HepG2 (cell line): ENCODE measurements around the gene ITK. TPM values are rescaled to one million over a fixed set of nuclear protein-coding genes. Genes with fewer than 3 reads are reported as not detected.

Experiments
- AHDC1 ChIP-seq: sonication (generic); formaldehyde crosslinking; IDR thresholded peaks from 2 replicates; pipeline ENCODE4 v1.5.1; 2020; ENCODE audit warnings: mild to moderate bottlenecking, missing genetic modification reagents, borderline replicate concordance
- CREB3 ChIP-seq: sonication (generic); formaldehyde crosslinking; IDR thresholded peaks from 2 replicates; pipeline ENCODE4 v1.5.0; 2020; ENCODE audit warnings: missing genetic modification reagents
- DDIT3 ChIP-seq: sonication (generic); formaldehyde crosslinking; IDR thresholded peaks from 2 replicates; pipeline ENCODE4 v1.4.0; 2020; ENCODE audit warnings: mild to moderate bottlenecking, missing genetic modification reagents
- FOXK2 ChIP-seq: fragments of 450-650 bp; IDR thresholded peaks from 2 replicates; pipeline ENCODE4 v1.6.1; 2016
- FOXP1 ChIP-seq, 2 experiments: fragments of 450-650 bp in 1 of 2; IDR thresholded peaks; 2 replicates each; pipeline ENCODE4 v1.6.1; 2017 to 2018; ENCODE audit warnings: antibody characterized with exemption in 1 of 2
- IRX3 ChIP-seq: sonication (generic); formaldehyde crosslinking; IDR thresholded peaks from 2 replicates; pipeline ENCODE4 v1.8.1; 2023; ENCODE audit warnings: mild to moderate bottlenecking, low read depth, missing genetic modification reagents, borderline replicate concordance
- MAF1 ChIP-seq: sonication (generic); formaldehyde crosslinking; IDR thresholded peaks from 2 replicates; pipeline ENCODE4 v1.5.0; 2020; ENCODE audit warnings: missing genetic modification reagents, borderline replicate concordance
- MED1 ChIP-seq: sonication (generic); formaldehyde crosslinking; IDR thresholded peaks from 2 replicates; pipeline ENCODE4 v1.4.0; 2020; ENCODE audit warnings: missing genetic modification reagents
- MTA1 ChIP-seq: sonication (generic); formaldehyde crosslinking; IDR thresholded peaks from 2 replicates; pipeline ENCODE4 v1.4.0; 2020; ENCODE audit warnings: missing genetic modification reagents, mild to moderate bottlenecking, borderline replicate concordance
- MYPOP ChIP-seq: sonication (generic); formaldehyde crosslinking; IDR thresholded peaks from 2 replicates; pipeline ENCODE4 v1.8.1; 2023; ENCODE audit warnings: mild to moderate bottlenecking, moderate library complexity, missing genetic modification reagents
- NFATC3 ChIP-seq: sonication (generic); formaldehyde crosslinking; IDR thresholded peaks from 2 replicates; pipeline ENCODE4 v1.5.1; 2020; ENCODE audit warnings: mild to moderate bottlenecking, missing genetic modification reagents
- RAD21 ChIP-seq: fragments of 450-650 bp; formaldehyde crosslinking; IDR thresholded peaks from 2 replicates; pipeline ENCODE4 v1.5.0; 2020; ENCODE audit warnings: mild to moderate bottlenecking
- SMAD3 ChIP-seq: sonication (generic); formaldehyde crosslinking; IDR thresholded peaks from 2 replicates; pipeline ENCODE4 v1.4.0; 2020; ENCODE audit warnings: missing genetic modification reagents
- ZBTB4 ChIP-seq: sonication (generic); formaldehyde crosslinking; IDR thresholded peaks from 2 replicates; pipeline ENCODE4 v1.4.0; 2020; ENCODE audit warnings: missing genetic modification reagents, mild to moderate bottlenecking, borderline replicate concordance
- ZKSCAN5 ChIP-seq: sonication (generic); formaldehyde crosslinking; IDR thresholded peaks from 2 replicates; pipeline ENCODE4 v1.5.1; 2020; ENCODE audit warnings: mild to moderate bottlenecking, missing genetic modification reagents
- ZNF138 ChIP-seq: sonication (generic); formaldehyde crosslinking; IDR thresholded peaks from 2 replicates; pipeline ENCODE4 v1.5.0; 2020; ENCODE audit warnings: mild to moderate bottlenecking, low read depth, missing genetic modification reagents
- ZNF333 ChIP-seq: sonication (generic); formaldehyde crosslinking; IDR thresholded peaks from 2 replicates; pipeline ENCODE4 v1.4.0; 2020; ENCODE audit warnings: mild to moderate bottlenecking, missing genetic modification reagents, borderline replicate concordance
- polyA plus RNA-seq, 8 experiments: library from polyadenylated mRNA; depleted of rRNA in 3 of 8; stranded (reverse) in 7 of 8; unstranded in 1 of 8; fragments of >200 nt; fragmentation: Illumina TruSeq in 4 of 8; extraction: Trizol in 4 of 8; gene quantifications; 2 replicates each; pipeline versions ENCODE4 v1.2.1 to v1.2.3, GENCODE V29; 2011 to 2016; ENCODE audit warnings: low read depth in 4 of 8, missing spikeins in 1 of 8, mixed read lengths in 1 of 8; ENCODE audit not compliant: insufficient read depth in 1 of 8
- total RNA-seq, 5 experiments: library from RNA; depleted of rRNA; stranded (reverse); fragments of >200 nt; fragmentation: Illumina TruSeq; extraction: Trizol; gene quantifications; 2 replicates each; pipeline ENCODE4 v1.2.3, GENCODE V29; 2016; ENCODE audit warnings: low read depth in 1 of 5

ITK gene
- total and polyA plus RNA-seq, 2 of the 13 experiments (the other 11 are each of a cell fraction or from before 2014, with no cell fraction given), result 0.01 TPM; not detected in 1

GRCh38 chr5:157266286-157267007 is 85.8 kb downstream of the ITK start (continued):
- TF ChIP-seq MED1 (CRISPR knock-in tag) (peak; percentile 2; the same call in 1 of the 2 replicates), RAD21 (CRISPR knock-in tag) (peak; percentile 76), DDIT3 (CRISPR knock-in tag) (no peak), MTA1 (CRISPR knock-in tag) (no peak), ZKSCAN5 (CRISPR knock-in tag) (no peak), MYPOP (CRISPR knock-in tag) (0 out of 2 replicates have a peak, but pooled peaks have one; percentile 10), ZBTB4 (CRISPR knock-in tag) (no peak), FOXP1 (IDR thresholded peaks at IDR 0.05) (no peak), FOXP1 (CRISPR knock-in tag; IDR thresholded peaks at IDR 0.05) (no peak), AHDC1 (CRISPR knock-in tag) (no peak), MAF1 (CRISPR knock-in tag) (no peak), ZNF138 (CRISPR knock-in tag) (no peak), SMAD3 (CRISPR knock-in tag) (no peak), FOXK2 (no peak), IRX3 (CRISPR knock-in tag) (peak; percentile 60), ZNF333 (CRISPR knock-in tag) (no peak), CREB3 (CRISPR knock-in tag) (no peak), NFATC3 (CRISPR knock-in tag) (no peak)
